GM11168 (cell line): ENCODE measurements around the gene C11orf68.

ENCODE experiments used
- in situ Hi-C: fragments of 300-500 bp; cut with MboI; formaldehyde crosslinking; loops from one replicate; pipeline ENCODE4 v1.12.0; 2022; ENCODE audit warnings: low sequenced_read_pairs; ENCODE audit not compliant: unreplicated experiment

C11orf68 gene

DNA sequence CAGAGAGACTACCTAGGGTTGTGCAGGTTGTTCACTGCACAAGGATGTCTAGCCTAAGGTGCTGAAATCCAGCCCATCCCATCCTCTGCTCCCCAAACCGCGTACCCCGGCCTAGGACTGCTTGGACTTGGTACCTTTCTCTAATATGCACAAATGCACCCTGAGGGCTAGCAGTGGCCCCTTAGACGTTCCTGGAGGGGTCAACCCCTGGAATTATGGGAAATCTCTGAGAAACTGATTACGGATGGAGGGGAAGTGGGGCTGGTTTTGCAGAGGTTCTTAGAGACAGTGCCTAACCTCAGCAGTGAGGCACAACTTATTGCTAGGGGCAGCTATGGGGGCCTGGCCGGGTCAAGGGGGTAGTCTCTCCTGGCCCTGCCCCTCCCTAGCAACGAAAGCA, 2.5 kb downstream of the C11orf68 start:
- in situ Hi-C loops: no loop called here

DNA sequence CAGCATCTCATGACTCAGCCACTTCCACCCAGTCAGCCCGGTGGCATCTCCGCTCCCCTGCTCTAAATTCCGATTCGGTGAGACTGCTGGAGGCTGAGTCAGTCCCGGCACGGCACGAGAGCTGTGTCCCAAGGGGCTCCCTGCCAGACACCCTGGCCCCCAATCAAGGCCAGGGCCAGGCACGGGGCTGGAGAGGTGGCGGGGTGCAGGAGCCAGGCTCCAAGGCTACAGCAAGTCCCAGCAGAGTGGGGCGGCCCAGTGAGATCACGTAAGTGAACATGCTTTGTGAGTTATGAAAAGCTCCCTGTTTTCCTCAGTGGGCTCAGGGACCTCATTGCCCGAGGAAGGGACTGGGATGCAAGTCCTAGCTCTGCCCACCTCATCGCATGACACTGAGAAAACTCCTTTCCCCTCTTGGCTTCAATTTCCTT, 3.0 kb downstream of the C11orf68 start:
- in situ Hi-C loops: no loop called here

DNA sequence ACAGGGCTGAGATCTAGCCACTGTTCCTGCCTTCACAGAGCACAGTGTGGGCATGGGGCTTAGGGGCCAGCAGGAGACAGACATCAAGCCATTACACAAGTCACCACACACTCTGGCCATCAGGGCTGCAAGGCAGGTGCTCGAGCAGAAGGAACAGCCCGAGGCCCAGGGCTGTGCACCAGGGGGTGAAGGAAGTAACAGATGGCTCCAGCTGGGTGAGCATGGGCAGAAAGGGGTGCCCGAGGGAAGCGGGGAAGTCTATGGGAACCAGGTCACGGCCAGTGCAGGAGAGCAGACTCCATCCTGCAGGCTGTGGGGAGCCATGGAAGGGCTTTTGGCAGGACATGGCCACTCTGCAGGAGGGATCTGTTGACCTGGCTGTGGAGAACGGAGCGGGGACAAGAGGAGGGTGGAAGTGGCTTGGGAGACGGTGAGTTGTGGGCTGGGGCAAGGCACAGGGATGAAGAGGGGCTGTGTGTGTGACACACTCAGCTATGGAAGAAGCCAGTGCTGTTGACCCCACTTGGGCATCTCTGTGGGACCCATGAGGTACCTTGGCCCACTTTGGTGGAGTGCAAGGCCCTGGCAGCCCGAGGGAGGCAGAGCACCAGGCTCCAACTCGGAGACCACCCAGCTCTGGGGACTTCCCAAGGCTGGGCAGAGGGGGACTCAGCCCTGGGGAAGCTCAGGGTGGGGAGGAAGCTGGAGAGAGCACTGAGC, 3.6 kb downstream of the C11orf68 start:
- in situ Hi-C loops: no loop called here

DNA sequence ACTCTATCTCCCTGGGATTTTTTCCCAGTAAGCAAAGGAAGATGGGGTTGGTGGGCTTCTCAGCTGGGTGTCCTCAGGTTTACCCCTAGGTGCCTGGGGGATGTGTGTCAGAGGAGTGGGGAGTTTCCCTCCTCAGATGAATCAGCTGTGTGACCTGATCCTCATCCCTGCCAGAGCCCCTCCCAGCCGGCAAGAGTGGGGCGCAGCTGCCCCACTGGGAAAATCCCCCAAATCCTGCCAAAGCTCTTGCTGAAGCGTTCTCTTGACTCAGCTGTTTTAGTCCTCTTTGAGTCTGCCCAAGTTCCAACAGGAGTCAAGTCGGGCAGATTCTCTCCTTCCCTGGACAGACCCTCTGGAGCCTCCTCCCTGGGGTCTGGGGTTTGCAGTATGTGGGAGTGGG, 6.0 kb downstream of the C11orf68 start:
- in situ Hi-C loops: no loop called here

DNA sequence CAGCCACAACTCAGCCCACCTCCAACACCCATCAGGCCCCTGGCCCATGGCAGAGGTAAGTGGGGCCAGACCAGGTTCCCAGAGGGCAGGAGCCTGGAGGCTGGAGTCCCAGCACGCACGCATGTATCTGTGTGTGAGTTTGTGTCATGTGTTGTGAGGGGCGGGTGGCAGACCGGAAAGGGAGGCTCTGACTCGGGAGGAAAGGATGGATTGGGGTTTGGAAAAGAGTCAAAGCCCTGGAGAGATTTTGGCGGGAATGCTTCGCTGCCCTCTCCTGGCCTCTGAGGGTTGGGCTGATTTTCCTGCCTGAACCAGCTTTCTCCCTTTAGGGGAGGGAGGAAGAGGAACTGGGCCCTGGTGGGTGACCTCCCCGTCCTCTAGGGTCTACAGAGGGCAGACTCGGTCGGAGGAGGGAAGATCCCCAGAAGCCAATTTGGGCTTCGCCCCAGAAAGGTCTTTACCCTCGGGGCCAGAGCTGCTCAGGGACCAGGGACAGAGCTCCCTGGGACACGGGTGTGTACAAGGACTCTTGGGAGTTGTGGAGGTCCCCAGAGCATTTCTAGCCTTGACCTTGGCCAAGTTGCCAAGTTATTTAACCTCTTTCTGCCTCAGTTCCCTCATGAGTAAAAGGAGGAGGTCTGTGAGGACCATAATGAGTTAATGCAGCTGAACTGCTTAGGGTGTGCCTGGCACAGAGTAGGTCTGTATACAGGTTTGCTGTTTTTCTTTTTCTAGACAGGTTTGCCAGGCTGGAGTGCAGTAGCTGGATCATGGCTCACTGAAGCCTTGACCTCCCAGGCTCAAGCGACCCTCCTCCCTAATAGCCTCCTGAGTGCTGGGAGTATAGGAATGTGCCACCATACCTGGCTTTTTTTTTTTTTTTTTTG, 6.9 kb downstream of the C11orf68 start:
- in situ Hi-C loops: no loop called here

DNA sequence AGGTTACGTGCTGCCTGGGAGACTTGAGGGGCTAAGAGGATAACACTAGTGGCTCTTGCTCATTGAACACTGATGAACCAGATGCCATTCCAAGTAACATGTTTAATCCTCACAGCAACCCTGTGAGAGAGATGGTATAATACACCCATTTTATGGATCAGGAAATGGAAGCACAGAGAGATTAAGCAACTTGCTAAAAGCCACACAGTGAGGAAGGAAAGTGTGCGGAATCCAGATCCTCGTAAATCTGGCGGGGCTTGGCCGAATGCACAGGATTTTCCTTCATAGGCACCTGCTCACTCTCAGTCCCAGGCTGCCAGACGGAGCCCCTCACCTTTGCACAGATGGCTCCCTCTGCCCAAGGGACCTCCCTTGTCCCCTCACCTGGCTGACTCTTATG, 11.0 kb downstream of the C11orf68 start:
- in situ Hi-C loops: no loop called here

DNA sequence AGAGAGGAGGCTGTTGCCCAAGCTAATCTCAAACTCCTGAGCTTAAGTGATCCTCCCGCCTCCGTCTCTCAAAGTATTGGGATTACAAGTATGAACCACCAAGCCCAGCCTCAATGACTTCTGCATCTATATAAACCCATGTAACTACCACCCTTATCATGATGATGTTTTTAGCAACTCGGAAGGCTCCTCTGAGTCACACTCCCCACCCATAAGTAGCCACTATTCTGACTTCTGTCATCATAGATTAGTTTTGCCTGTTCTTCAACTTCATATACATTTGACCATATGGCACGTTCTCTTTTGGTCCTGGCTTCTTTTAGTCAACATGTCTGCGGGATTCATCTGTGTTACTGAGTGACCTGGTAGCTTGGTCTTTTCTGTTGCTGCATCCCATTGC, 12.3 kb downstream of the C11orf68 start:
- in situ Hi-C loops: no loop called here

DNA sequence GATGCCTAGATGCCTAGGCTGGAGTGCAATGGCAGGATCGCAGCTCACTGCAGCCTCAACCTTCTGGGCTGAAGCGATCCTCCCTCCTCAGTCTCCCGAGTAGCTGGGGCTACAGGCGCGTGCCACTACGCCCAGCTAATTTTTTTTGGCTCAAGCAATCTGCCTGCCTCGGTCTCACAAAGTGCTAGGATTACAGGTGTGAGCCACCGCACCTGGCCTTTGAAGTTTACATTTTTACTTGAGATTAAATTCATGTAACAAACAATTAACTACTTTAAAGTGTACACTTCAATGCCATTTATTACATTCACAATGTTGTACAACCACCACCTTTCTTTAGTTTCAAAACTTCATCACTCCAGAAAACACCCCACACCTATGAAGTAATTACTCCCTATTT, 15.1 kb downstream of the C11orf68 start:
- in situ Hi-C loops: no loop called here

DNA sequence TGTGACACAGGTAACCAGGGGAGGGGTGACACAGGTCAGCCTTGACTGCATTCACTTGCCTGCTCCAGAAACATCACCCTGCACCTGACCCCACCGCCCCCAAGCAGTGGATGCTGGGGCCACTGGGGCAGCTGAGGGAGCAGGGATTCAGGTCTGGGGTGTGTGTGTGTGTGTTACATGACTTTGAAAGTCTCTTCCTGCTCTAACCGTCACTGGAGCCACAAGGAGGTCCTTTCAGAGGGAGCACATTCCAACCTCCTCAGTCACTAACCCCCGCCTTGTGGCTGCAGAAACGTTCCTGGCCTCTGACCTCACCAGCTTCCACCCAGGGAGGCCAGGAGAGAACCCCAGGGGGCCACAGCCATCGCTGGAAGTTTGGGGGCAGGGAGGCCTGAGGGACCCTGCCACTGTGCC, 15.8 kb downstream of the C11orf68 start:
- in situ Hi-C loops: no loop called here

DNA sequence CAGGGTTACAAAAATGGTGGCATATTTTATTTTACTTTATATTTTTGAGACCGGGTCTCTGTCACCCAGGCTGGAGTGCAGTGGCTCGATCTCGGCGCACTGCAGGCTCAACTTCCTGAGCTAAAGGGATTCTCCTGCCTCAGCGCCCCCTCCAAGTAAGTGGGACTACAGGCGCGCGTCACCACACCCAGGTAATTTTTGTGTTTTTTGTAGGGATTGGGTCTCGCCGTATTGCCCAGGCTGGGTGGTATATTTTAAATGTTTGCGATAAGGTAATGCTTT, 18.0 kb downstream of the C11orf68 start:
- in situ Hi-C loops: no loop called here

DNA sequence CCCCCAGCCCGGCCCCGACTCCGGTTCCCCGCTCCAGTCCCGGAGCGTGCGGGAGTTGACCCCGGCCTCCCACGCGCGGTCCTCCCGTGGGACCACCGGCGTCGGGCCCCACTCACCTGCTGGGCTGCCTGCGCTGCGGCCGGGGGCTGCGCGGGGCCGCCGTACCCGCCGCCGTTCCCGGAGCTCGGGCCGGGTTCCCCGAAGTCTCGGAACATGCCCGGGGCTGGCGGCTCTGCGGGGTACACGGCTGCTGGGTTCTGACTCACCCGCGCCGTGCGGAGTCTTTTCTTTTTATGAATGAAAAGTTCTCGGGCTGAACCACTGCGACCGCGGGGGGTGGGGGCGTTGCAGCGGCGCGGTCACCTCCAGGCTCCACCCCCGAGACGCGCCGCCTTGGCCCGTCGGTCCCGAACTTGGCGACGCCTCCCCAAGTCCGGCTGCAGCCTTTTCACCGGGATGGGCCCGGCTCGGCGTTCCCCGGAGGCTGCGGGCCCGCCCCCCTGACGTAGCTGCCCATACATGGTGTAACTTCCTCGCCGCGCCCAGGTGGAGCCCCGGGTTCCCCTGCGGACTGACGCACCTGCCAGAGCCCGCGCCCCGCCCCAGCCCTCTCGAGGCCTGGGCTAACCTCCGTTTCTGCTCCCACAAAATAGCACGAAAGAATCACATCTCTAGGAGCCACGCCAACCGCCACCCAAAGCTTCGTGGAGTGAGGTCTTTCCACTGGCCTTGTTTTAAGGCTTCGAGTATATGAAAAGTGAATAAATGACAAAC, 18.6 kb downstream of the C11orf68 start, which contains the start of gene FOSL1:
TSS of gene FOSL1 (minus strand) at position 264 of the 774 bp plus-strand sequence. CDS start at position 215, 49 bp downstream.
- in situ Hi-C loops: no loop called here

DNA sequence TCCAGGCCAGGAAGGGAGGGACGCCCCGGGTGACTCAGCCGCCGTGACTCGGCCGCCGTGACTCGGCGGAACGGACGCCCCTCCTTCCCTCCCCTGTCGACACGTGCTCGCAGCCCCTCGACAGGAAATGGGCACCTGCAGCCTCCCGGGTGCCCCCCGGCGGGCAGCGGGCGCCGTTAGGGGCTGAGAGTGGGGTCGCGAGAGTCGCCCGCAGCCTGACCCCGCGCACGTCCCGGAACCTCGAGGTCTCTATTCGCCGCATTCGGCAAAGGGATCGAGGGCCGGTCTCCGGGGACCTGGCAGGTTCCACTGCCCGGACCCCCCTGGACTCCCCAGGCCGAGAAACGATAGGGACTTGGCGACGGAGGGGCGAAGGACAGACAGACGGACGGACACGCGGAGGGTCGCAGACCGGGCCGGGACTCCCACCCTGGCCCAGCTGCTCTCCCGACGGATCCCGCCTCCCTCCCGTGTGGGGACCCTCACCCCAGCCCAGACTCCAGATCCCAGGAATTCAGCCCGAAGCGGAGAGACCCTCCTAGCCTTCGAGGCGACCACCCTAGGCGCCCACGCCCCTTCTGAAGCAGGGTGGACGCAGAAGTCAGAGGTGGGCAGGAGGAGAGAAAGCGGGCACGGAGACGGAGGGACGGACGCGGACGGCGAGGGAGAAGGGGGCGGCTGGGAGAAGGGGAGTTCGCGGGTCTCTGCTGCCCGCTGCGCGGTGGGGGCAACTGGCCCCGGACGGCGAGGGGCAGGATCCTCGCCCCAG, 19.3 kb downstream of the C11orf68 start:
- in situ Hi-C loops: no loop called here

DNA sequence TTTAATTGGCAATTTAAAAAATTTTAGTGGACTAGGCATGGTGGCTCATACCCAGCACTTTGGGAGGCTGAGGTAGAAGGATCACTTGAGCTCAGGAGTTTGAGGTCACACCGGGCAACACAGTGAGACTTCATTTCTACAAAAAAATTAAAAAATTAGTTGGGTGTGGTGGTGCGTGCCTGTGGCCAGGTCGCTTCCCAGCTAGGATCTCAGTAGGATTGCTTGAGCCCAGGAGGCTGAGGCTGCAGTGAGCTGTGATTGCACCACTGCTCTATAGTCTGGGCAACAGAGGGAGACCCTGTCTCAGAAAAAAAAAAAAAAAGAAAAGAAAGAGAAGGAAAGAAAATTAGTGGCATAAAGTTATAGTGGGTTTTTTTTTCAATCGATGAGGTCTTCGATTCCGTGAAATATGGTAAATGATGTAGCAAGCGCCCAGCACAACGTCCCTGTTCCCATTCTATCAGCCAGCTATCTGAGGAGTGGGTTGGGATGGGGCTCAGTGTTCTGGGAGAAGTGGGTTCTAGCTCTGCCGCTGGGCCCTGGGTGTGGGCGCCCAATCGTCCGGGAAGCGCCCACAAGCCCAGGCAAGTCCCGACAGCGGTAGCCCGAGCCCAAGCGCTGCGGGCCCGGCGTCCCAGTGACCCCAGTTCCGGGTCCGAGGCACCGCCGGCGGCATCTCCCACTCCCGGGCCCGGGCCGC, 20.1 kb downstream of the C11orf68 start:
- in situ Hi-C loops: no loop called here

DNA sequence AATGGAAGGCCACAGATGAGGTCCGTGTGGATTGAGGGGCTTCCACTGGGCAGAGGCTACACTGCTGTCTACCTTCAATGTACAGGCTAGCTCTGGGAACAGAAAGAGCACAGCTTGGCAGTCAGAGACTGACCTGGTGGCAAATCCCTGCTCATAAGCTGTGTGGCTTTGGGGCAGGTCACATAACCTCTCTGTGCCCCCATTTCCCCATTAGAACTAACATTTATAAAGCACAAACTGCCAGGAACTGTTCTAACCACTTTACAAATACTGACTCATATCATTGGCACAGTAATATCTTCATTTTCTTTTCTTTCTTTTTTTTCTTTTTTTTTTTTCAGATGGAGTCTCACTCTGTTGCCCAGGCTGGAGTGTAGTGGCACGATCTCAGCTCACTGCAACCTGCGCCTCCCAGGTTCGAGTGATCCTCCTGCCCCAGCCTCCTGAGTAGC, 21.8 kb downstream of the C11orf68 start:
- in situ Hi-C loops: no loop called here

DNA sequence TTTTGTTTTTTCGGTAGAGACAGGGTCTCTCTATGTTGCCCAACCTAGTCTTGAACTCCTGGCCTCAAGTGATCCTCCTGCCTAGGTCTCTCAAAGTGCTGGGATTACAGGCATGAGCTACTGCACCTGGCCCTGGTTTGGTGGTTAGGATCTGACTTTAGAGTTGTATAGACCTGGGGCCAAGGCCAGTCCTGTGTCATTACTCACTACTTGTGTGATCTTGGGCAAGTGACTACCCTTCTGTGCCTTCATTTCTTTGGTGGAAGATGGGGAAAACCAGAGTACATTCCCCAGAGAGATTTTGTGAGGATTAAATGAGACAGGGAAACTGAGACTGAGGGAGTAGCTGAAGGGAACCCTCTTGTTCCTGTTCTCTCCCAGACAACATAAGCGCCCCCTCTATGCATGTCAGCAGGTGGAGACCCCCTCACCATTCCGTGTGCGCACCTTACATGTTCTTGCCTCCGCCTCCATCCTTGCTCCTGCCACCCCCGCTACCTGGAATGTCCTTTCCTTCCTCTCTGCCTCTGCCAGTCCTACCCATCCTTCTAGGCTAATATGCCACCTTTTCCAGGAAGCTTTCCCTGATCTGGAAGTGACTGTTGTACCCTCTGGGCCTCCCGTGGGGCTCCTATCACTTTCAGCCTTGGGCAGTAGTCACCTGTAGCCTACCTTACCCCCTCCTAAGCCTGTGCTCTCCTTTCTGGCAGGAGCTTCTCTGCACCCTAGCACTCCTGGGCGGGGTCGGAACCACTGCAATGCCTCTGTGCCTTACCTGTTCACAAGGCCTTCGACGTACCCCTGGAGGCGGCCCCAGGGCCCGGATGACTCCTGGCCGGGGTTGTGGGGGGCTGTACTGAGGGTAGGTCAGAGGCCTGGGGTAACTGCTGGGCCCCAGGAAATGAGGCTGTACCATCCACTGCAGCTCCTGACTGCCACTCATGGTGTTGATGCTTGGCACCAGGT, 22.5 kb downstream of the C11orf68 start:
- in situ Hi-C loops: no loop called here

DNA sequence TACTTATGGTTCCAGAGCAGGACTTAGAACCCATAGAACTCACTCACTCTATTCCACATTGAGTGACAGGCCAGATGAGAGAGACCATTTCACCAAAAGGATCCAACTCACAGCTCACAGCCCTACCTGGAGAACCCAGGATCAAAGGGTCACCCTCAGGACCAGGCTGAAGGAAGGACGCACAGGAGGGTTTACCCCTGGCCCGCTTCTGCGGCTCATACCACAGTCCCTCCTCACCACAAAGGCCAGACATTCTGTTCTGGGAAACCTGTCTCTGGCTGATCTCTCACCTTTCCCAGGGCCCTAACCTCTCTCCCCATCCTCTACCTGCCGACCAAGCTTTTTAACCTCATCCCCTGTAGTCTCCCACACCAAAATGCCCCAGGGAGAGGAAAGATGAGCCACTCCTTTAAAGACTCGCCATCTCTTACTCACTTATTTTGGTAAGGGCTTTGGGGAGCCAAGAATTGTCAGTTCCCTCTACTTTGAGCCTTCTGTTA, 23.3 kb downstream of the C11orf68 start:
- in situ Hi-C loops: no loop called here

DNA sequence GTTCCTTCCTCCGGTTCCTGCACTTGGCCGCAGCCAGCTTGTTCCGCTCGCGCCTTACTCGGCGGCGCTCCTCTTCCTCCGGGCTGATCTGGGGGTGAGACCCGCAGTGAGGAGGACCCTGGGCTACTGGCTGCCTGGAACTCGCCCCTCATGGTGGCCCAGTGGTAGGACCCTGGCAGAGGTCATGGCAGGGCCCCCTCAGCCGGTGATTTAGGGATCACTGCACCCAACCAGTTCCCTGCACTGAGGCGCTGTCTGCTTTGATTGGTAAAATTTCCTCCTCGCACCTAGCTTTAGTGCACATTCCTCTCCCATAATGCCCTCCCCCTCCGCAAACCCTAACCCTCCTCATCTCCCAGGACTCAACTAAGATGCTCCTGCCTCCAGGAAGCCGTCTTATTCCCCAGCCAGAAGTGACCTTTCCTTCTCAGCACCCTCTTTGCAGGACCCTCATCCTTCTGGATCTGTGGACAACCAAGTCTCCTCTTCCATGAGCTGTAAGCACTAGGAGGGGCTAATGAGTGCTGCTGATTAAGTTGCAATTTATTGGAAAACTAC, 24.7 kb downstream of the C11orf68 start:
- in situ Hi-C loops: no loop called here
